Lung (tissue), 12 donors: ENCODE data around the gene TPP2. TPM values are rescaled to one million over a fixed set of nuclear protein-coding genes. Genes with fewer than 3 reads are reported as not detected.

Experiments
- ATAC-seq: fragments of 200-7000 bp; cut with Tn5 transposase; one replicate; pipeline ENCODE4 v1.9.1; 2020; ENCODE audit warnings: moderate number of reproducible peaks; ENCODE audit not compliant: insufficient read depth, low FRiP score
- DNase-seq, 3 donors: peaks; one replicate each; pipeline ENCODE4 v3.0.0-alpha.2; 2013 to 2017
- H3K27ac ChIP-seq, 2 donors: one replicate each; pipeline ENCODE4 v1.5.1; 2013; ENCODE audit warnings: mild to moderate bottlenecking in 2 of 2, moderate library complexity in 2 of 2, control low read depth in 1 of 2, inconsistent platforms in 1 of 2, low read depth in 1 of 2, low read length in 1 of 2
- H3K27me3 ChIP-seq, 3 donors: one replicate each; pipeline ENCODE4 v1.5.1; 2013; ENCODE audit warnings: low read length in 2 of 3; ENCODE audit not compliant: control insufficient read depth in 3 of 3, insufficient read depth in 3 of 3
- H3K36me3 ChIP-seq, 4 donors: one replicate each; pipeline ENCODE4 v1.5.1; 2013; ENCODE audit warnings: low read length in 4 of 4, mild to moderate bottlenecking in 1 of 4, moderate library complexity in 1 of 4; ENCODE audit not compliant: control insufficient read depth in 4 of 4, insufficient read depth in 4 of 4
- H3K4me1 ChIP-seq, 5 donors: one replicate each; pipeline ENCODE4 v1.5.1; 2013; ENCODE audit warnings: low read length in 5 of 5, mild to moderate bottlenecking in 2 of 5, moderate library complexity in 1 of 5; ENCODE audit not compliant: control insufficient read depth in 5 of 5, insufficient read depth in 5 of 5
- H3K4me3 ChIP-seq: one replicate; pipeline ENCODE4 v1.5.1; 2013; ENCODE audit warnings: mild to moderate bottlenecking, control low read depth, moderate library complexity
- H3K9ac ChIP-seq, 2 donors: one replicate each; pipeline ENCODE4 v1.5.1; 2013; ENCODE audit warnings: low read length in 2 of 2, control low read depth in 1 of 2; ENCODE audit not compliant: insufficient read depth in 1 of 2
- H3K9me3 ChIP-seq, 4 donors: one replicate each; pipeline ENCODE4 v1.5.1; 2013; ENCODE audit warnings: low read length in 3 of 4, mild to moderate bottlenecking in 1 of 4, moderate library complexity in 1 of 4; ENCODE audit not compliant: control insufficient read depth in 4 of 4, insufficient read depth in 3 of 4
- WGBS, 2 donors: extraction: QIAGEN DNeasy Blood & Tissue Kit; methylation state at CpG; one replicate each; pipeline ENCODE4 v1.1.7; 2013; 5-methylcytosine and 5-hydroxymethylcytosine counted together
- polyA plus RNA-seq, 2 donors: library from polyadenylated mRNA; stranded (reverse); fragments of 200-250 nt; gene quantifications; one replicate each; pipeline ENCODE4 v1.2.1, GENCODE V29; 2013
- total RNA-seq, 2 donors: library from RNA; depleted of rRNA in 1 of 2; stranded (reverse); fragments of >200 nt in 1 of 2; gene quantifications; one replicate each; pipeline ENCODE4 v1.2.1, GENCODE V29; 2014 to 2021
- TF ChIP-seq, protein P1 (sequence below): IDR thresholded peaks from 2 replicates; pipeline ENCODE4 v1.5.1; 2012; ENCODE audit warnings: mild to moderate bottlenecking; ENCODE audit errors: control extremely low read depth, extremely low read depth
- donor health status: control.
- donor health status: control.
- donor health status: Bipolar disorder and iron deficiency.
- donor health status: healthy.
- donor health status: DM: yes; HTN: yes; CAD: no.

TPP2 gene
- total and polyA plus RNA-seq, 4 donors: 19.9 to 78.8 (median 29.8) TPM

DNA sequence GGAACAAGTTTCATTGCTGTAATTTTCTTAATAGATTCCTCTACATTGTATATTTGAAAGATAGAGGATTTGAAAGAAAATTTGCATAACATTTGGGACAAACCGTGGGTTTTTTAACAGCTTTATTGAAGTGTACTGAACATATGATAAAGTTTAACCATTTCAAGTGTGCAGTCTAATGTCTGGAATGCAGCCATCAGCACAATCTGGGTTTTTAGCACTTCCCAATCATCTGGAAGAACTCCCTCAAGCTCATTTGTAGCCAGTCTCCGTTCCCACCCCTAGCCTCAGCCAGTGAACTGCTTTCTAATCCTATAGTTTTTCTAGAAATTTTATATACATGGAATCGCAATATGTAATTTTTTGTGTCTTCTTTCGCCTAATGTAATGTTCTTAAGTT is 85.4 kb downstream of the TPP2 start:
- H3K9ac ChIP-seq: no peak overlapping the region
- TF ChIP-seq, protein P1, sequence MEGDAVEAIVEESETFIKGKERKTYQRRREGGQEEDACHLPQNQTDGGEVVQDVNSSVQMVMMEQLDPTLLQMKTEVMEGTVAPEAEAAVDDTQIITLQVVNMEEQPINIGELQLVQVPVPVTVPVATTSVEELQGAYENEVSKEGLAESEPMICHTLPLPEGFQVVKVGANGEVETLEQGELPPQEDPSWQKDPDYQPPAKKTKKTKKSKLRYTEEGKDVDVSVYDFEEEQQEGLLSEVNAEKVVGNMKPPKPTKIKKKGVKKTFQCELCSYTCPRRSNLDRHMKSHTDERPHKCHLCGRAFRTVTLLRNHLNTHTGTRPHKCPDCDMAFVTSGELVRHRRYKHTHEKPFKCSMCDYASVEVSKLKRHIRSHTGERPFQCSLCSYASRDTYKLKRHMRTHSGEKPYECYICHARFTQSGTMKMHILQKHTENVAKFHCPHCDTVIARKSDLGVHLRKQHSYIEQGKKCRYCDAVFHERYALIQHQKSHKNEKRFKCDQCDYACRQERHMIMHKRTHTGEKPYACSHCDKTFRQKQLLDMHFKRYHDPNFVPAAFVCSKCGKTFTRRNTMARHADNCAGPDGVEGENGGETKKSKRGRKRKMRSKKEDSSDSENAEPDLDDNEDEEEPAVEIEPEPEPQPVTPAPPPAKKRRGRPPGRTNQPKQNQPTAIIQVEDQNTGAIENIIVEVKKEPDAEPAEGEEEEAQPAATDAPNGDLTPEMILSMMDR: no peak
- H3K9me3 ChIP-seq: no peaks in the 10 kb centered on the region
- ATAC-seq: no peak
- H3K4me3 ChIP-seq: no peak overlapping the region
- H3K27ac ChIP-seq: no peak overlapping the region
- WGBS, 2 donors: 71 to 72% methylated on average over 4 of the region's 4 CpGs
- peaks cover 9 to 18% (median 14%) of the 10 kb centered on the region in 4 donors for H3K36me3 ChIP-seq
- no peaks in the 10 kb centered on the region for H3K4me1 ChIP-seq
- no peaks in the 10 kb centered on the region for H3K27me3 ChIP-seq
- no peak for DNase-seq

DNA sequence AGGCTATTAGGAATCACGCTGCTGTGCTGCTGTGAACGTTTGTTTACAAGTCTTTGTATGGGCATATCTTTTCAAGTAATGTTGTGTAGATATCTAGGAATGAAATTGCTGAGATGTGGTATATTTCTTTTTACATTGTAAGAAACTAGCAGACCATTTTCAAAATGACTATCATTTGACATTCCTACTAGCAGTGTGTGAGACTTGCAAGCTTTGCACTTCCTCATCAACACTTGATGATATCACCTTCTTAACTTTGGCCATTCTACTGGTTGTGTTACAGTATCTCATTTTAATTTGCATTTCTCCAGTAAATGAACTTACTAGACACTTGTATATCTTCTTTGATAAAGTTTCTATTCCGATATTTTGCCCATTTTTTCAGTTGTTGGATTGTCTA is 85.9 kb downstream of the TPP2 start:
- peaks cover 7 to 17% (median 12%) of the 10 kb centered on the region in 4 donors for H3K36me3 ChIP-seq
- H3K9me3 ChIP-seq: no peaks in the 10 kb centered on the region
- WGBS, 2 donors: 64 to 81% methylated on average over 3 of the region's 3 CpGs
- H3K27ac ChIP-seq: no peak overlapping the region
- TF ChIP-seq, protein P1: no peak
- no peaks in the 10 kb centered on the region for H3K4me1 ChIP-seq
- no peak overlapping the region for H3K9ac ChIP-seq
- no peak overlapping the region for H3K4me3 ChIP-seq
- ATAC-seq: no peak
- DNase-seq: no peak
- no peaks in the 10 kb centered on the region for H3K27me3 ChIP-seq

DNA sequence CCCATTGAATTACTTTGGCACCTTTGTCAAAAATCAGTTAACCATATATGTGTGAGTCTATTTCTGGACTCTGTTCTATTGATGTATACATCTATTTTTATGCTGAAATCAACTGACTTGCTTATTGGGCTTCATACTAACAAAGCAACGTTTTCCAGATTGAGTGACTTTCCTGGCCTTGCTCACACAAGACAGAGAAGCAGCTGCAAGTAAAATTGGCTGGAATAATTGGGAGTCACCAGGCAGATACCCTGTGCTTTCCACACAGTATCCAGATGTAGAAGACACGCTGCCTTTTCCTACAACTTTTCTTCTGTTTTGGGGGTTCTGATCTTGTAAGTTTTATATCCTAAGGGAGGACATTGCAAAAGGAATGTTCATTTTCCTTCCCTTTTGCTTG is 86.9 kb downstream of the TPP2 start:
- Histone ChIP-seq H3K27me3 (no peaks in the 10 kb centered on the region), H3K9me3 (no peaks in the 10 kb centered on the region), H3K9ac (no peak overlapping the region), H3K36me3 (peaks cover 5 to 12% (median 11%) of the 10 kb centered on the region in 4 donors), H3K27ac (no peak overlapping the region), H3K4me3 (no peak overlapping the region), H3K4me1 (peaks cover 0 to 3% (median 0%) of the 10 kb centered on the region in 5 donors)
- WGBS, 2 donors: 72% methylated on average over 2 of the region's 2 CpGs
- DNase-seq (no peak), ATAC-seq (no peak)
- TF ChIP-seq, protein P1: no peak

DNA sequence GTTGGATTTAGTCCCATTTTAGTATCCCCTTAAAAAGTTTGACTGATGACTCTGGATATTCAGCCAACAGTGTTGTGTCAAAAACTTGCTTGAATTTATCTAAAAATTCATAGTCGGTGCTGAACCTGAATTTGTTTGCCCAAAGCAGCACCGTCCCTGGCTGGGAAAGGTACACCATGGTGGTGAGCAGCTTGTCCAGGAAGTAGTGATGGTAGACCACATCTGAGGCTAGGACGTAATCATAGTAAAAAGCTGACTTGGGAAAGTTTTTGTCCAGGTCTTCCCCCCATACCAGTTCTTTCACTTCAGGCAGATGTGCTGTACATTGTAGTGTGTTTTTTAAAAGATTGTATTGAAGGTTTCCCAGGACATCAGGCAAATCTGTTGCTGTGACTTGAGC is 89.2 kb downstream of the TPP2 start:
- Histone ChIP-seq H3K4me1 (peaks cover 0 to 5% (median 0%) of the 10 kb centered on the region in 5 donors), H3K27me3 (peaks cover 0 to 2% (median 0%) of the 10 kb centered on the region in 3 donors), H3K27ac (no peak overlapping the region), H3K36me3 (no peaks in the 10 kb centered on the region), H3K4me3 (no peak overlapping the region), H3K9ac (no peak overlapping the region), H3K9me3 (peaks cover 0 to 2% (median 0%) of the 10 kb centered on the region in 4 donors)
- TF ChIP-seq, protein P1: no peak
- WGBS, 2 donors: 61 to 63% methylated on average over 3 of the region's 3 CpGs
- DNase-seq: no peak
- no peak for ATAC-seq
